ENCODE measurements around the gene SSR3.
"Not testable (repeated sequence)": the region's sequence is repeated elsewhere in the genome, so short reads cannot be mapped to it uniquely, and the experiment has no call there.

SSR3 gene

DNA sequence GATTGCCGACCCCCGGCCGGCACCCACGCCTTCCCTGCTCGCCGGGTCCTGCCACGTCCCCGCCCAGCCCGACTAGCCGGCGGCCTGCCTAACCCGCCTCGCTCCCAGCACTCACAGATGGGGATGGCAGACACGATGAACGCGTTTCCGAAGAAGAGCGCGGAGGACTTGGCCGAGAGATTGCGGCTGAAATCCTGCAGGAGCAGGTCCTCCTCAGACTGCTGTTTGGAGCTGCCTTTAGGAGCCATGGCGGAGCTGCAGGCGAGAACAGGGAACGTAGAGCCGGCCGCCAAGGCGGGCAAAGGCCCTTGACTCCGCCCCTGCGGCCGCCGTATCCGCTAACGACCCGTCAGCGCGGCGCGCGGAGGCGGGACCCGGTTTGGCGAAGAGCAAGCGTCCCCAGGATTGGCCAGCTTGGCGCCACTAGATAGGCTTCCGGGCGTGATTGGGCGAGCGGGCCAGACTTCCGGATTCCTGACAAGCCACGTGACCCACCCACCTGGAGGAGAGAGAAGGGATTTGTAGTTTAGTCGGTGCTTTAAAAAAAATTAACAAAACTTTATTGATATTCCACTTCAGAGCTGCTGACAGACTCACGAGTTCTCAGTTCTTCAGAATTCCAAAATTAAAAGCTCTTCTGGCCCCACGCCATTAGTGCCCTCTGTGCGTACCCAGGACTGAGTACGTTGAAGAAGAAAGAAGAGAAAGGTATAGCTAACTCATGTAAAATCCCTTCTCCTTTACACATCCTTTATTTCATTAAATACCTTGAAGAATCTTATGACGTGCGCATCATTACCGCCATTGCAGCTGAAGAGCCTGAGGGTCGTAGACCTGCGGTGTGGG is at the start of gene SSR3:
Gene SSR3 (minus strand): TSS at position 276 of the 846 bp plus-strand sequence. CDS start 28 bp downstream, at position 248.
- DNase-seq (ENCODE audit: low read depth in 1 of 2, low spot score in 1 of 2) = peak; percentile 95 to 98

- no peak for DNase-seq (ENCODE audit: low read depth in 1 of 2, low spot score in 1 of 2)
Observed at GRCh38 chr3:156604064-156604641, 49.2 kb upstream of the SSR3 start.

DNA sequence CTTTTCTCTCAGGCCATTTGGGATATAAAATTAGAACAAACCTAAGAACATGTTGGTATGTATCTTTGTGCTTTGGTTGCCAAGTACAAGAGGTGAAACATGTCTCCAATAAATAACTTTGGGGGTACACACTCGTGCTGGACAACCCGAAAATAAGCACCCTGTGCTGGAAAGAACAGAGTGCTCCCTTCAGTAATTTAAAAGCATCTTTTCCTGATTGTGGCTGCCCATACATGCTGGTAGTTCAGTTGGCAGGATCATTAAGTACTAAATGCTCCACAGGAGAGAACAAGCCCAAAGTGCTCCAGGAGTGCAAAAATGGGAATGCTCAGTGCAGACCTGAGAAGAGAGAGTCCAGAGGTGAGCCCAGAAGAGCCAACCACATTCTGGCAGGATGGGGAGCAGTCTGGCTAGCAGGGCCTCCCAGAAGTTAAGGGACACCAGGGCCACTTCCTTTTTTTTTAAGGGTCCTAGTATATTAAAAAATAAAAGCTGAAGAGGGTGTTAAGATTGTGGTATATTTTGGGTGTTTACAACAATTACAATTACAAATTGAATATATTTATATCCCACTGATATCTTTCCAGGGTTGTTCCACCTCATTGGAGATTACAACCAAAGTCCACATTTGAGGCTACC is 48.6 kb upstream of the SSR3 start:
- DNase-seq (ENCODE audit: low read depth in 1 of 2, low spot score in 1 of 2) = no peak

GRCh38 chr3:156602424-156602823 is 47.5 kb upstream of the SSR3 start:
- no peak for DNase-seq (ENCODE audit: low read depth in 1 of 2, low spot score in 1 of 2)

GRCh38 chr3:156601497-156601896 is 46.6 kb upstream of the SSR3 start:
- DNase-seq (ENCODE audit: low read depth in 1 of 2, low spot score in 1 of 2) = no peak

DNA sequence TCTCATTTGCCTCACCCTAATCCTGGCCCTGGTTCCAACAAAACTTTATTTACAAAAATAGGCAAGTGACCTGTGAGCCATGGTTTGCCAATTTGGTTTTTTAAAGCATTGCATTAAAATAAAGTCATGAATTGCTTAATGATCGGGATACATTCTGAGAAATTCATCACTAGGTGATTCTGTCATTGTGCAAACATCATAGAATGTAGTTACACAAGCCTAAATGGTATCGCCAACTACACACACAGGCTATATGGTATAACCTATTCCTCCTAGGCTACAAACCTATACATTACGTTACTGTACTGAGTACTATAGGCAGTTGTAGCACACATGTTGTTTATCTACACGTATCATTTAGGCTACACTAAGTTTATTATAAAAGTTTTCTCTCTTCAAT is 45.9 kb upstream of the SSR3 start:
- DNase-seq (ENCODE audit: low read depth in 1 of 2, low spot score in 1 of 2) = no peak

GRCh38 chr3:156599089-156599874 is 44.4 kb upstream of the SSR3 start:
- DNase-seq (ENCODE audit: low read depth in 1 of 2, low spot score in 1 of 2) = no peak

GRCh38 chr3:156598413-156598812 is 43.5 kb upstream of the SSR3 start:
- no peak for DNase-seq (ENCODE audit: low read depth in 1 of 2, low spot score in 1 of 2)

DNA sequence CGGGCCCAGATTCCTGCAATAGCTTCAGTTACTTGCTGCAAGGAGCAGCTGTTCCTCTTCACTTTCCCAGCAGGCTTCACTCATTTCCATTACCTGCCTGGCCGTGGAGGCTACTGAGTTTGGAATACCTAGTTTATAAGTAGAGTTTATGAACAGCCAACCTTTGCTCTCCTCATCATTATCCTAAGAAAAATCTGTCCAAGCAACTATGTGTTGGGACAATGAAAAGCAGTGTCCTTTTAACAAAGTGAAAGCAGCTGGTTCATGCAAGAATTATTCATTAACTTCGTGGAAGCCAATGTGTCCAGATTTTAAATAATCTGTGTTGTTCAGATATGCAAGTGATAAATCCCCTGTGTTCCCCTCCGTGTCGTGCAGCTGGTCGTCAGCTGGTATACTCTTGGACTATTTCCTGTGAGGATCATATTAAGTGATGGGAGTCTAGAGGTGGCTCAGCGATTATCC is 39.3 kb upstream of the SSR3 start:
- DNase-seq (ENCODE audit: low read depth in 1 of 2, low spot score in 1 of 2) = no peak

DNA sequence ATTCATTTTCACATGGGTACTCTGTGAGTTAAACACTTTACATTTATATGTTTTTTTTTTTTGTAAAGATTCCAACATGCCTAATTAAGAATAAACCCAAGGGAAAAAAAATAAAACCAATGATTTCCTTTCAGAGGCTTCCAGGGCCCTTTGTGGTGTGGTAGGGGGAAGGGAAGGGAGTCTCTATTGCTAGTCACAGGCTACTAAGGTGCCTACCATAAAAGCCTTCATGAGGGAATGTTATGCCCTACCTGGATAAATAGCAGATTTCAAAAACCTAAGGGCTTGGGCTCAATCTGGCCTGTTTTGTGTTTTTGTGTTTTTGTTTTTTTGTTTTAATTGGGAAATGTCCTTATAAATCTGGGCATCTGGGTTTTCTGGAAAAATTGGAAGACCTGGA is 38.9 kb upstream of the SSR3 start:
- DNase-seq (ENCODE audit: low read depth in 1 of 2, low spot score in 1 of 2) = no peak

- DNase-seq (ENCODE audit: low read depth in 1 of 2, low spot score in 1 of 2) = not testable (repeated sequence)
Observed at GRCh38 chr3:156589806-156590205, 34.9 kb upstream of the SSR3 start.

DNA sequence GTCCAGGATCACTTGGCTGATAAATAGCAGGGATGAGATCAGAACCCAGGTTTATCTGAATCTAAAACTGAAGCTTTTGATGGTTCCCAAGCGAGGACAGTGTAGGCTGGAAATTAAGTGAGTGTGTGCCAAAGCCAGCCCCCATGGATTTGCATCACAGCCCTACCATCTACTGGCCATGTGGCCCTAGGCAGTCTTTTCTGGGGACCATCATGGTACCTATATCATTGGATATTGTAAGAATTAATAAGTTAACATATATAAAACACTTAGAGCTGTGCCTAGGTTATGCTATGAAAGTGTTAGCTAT is 32.8 kb upstream of the SSR3 start:
- DNase-seq (ENCODE audit: low read depth in 1 of 2, low spot score in 1 of 2) = no peak

- no peak for DNase-seq (ENCODE audit: low read depth in 1 of 2, low spot score in 1 of 2)
Observed at GRCh38 chr3:156586905-156587759, 32.2 kb upstream of the SSR3 start.

- DNase-seq (ENCODE audit: low read depth in 1 of 2, low spot score in 1 of 2) = no peak
Observed at GRCh38 chr3:156583469-156583868, 28.6 kb upstream of the SSR3 start.

- no peak for DNase-seq (ENCODE audit: low read depth in 1 of 2, low spot score in 1 of 2)
Observed at GRCh38 chr3:156582532-156583183, 27.7 kb upstream of the SSR3 start.

DNA sequence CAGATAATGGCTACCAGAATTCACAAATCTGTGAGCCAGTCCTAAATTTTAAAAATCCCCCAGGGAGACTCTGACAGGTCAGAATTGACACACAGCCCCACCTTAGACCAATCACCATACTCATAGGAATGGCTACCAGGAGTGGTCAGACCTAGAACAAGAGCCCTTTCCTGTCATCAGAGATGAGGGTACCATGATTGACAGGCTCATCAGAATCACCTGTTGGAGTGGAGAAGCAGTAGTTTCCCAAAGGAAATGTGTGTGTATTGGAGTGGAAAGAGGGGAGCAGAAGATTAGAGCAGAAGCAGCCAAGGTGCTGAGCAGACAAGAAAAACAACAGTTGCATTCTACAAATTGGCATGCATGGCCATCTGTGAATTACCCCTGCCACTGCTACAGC is 27.0 kb upstream of the SSR3 start:
- DNase-seq (ENCODE audit: low read depth in 1 of 2, low spot score in 1 of 2) = no peak

- DNase-seq (ENCODE audit: low read depth in 1 of 2, low spot score in 1 of 2) = no peak
Observed at GRCh38 chr3:156581033-156581432, 26.1 kb upstream of the SSR3 start.

- DNase-seq (ENCODE audit: low read depth in 1 of 2, low spot score in 1 of 2) = no peak
Observed at GRCh38 chr3:156579427-156579851, 24.5 kb upstream of the SSR3 start.

DNA sequence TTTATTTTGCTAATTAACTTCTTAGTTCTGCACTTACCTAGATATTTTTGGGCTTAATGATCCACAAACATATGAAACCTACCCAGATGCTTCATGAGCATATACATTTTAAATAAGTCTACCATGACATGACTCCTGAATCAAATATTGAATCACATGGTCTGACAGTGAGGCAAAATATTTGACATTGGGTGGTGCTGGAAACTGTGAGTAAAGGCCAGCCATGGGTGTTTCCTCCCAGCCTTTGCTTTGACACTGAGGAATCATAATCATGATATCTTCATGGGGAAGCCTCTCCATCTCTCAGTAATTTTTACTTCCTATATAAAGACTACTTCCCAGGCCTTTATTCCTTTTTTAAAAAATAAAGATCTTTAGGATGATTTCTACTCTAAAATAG is 22.8 kb upstream of the SSR3 start:
- no peak for DNase-seq (ENCODE audit: low read depth in 1 of 2, low spot score in 1 of 2)
